DND-41 (cell line): ENCODE measurements around the gene MYO1C.
"Not testable (repeated sequence)": the region's sequence is repeated elsewhere in the genome, so short reads cannot be mapped to it uniquely, and the experiment has no call there.

Experiments used
- ATAC-seq: fragments of 200-7000 bp; cut with Tn5 transposase; 3 replicates; pipeline ENCODE4 v1.9.1; 2021; ENCODE audit warnings: low read depth; ENCODE audit not compliant: insufficient read depth
- DNase-seq: peaks from one replicate; pipeline ENCODE4 v3.0.0-alpha.2; 2020
- H2AFZ ChIP-seq: 2 replicates; pipeline ENCODE4 v1.6.0; 2012; ENCODE audit warnings: low read depth, low read length
- H3K27ac ChIP-seq: 2 replicates; pipeline ENCODE4 v1.5.1; 2012; ENCODE audit warnings: low read length, inconsistent platforms
- H3K27me3 ChIP-seq: fragments of 200-600 bp; sonication (generic); 2 replicates; pipeline ENCODE4 v1.6.0; 2012; ENCODE audit warnings: low read length, mild to moderate bottlenecking, inconsistent platforms; ENCODE audit not compliant: insufficient read depth, poor library complexity
- H3K36me3 ChIP-seq: 2 replicates; pipeline ENCODE4 v1.5.1; 2012; ENCODE audit warnings: low read length, inconsistent platforms; ENCODE audit not compliant: insufficient read depth
- H3K4me1 ChIP-seq: 2 replicates; pipeline ENCODE4 v1.5.1; 2012; ENCODE audit warnings: mild to moderate bottlenecking, low read length; ENCODE audit not compliant: insufficient read depth
- H3K4me2 ChIP-seq: 2 replicates; pipeline ENCODE4 v1.6.0; 2012; ENCODE audit warnings: mild to moderate bottlenecking, moderate library complexity, low read length, inconsistent platforms; ENCODE audit not compliant: insufficient read depth
- H3K4me3 ChIP-seq, 2 experiments: fragments of 200-600 bp in 1 of 2; shearing (Covaris generic) in 1 of 2; 2 replicates each; pipeline ENCODE4 v1.5.1; 2012 to 2016; ENCODE audit warnings: inconsistent platforms in 2 of 2, low read length in 2 of 2, mild to moderate bottlenecking in 2 of 2, low read depth in 1 of 2, moderate library complexity in 1 of 2
- H3K79me2 ChIP-seq: 2 replicates; pipeline ENCODE4 v1.6.0; 2012; ENCODE audit warnings: low read length, inconsistent platforms; ENCODE audit not compliant: insufficient read depth
- H3K9ac ChIP-seq: 2 replicates; pipeline ENCODE4 v1.6.0; 2012; ENCODE audit warnings: low read depth, mild to moderate bottlenecking, inconsistent platforms, low read length, moderate library complexity
- H3K9me3 ChIP-seq: 2 replicates; pipeline ENCODE4 v1.5.1; 2012; ENCODE audit warnings: low read length, moderate library complexity, mild to moderate bottlenecking, inconsistent platforms; ENCODE audit not compliant: insufficient read depth, severe bottlenecking
- H4K20me1 ChIP-seq: 2 replicates; pipeline ENCODE4 v1.6.0; 2012; ENCODE audit warnings: low read length; ENCODE audit not compliant: insufficient read depth
- CTCF ChIP-seq: IDR thresholded peaks from 2 replicates; pipeline ENCODE4 v1.5.1; 2012; ENCODE audit warnings: borderline replicate concordance, low read length, moderate library complexity, mild to moderate bottlenecking; ENCODE audit not compliant: poor library complexity, severe bottlenecking; ENCODE audit errors: extremely low read depth
- EZH2 ChIP-seq: IDR thresholded peaks from 3 replicates; pipeline ENCODE4 v1.6.1; 2012; ENCODE audit warnings: borderline replicate concordance, low read depth, mild to moderate bottlenecking, moderate library complexity, low read length, inconsistent platforms; ENCODE audit not compliant: severe bottlenecking

Gene MYO1C

GRCh38 chr17:1455797-1456599 lies 36.5 kb downstream of the MYO1C start, which contains the start of gene CRK:
CRK (minus strand) TSS chr17:1456232; CDS start chr17:1456117, 115 bp downstream.
- H2AFZ ChIP-seq = peak within 1 kb of the TSS; percentile 99
- H3K4me1 ChIP-seq = peaks cover 36% of the 10 kb centered on the region
- DNase-seq = peak; percentile 97
- peak within 1 kb of the TSS; percentile 94 for H3K4me2 ChIP-seq
- peaks cover 31% of the 10 kb centered on the region for H4K20me1 ChIP-seq
- H3K9ac ChIP-seq = peak within 1 kb of the TSS; percentile 96
- peaks cover 55% of the 10 kb centered on the region for H3K79me2 ChIP-seq
- peak within 1 kb of the TSS; percentile 82 for H3K27ac ChIP-seq
- H3K4me3 ChIP-seq = peak within 1 kb of the TSS; percentile 89 to 90
- H3K27me3 ChIP-seq = no peaks in the 10 kb centered on the region
- no peaks in the 10 kb centered on the region for H3K9me3 ChIP-seq
- TF ChIP-seq CTCF (peak; percentile 24), EZH2 (no peak)
- peaks cover 18% of the 10 kb centered on the region for H3K36me3 ChIP-seq
- ATAC-seq = peak; percentile 91

- peak; percentile 49 for TF ChIP-seq CTCF
- no peak for TF ChIP-seq EZH2
- Histone ChIP-seq H3K79me2 (peaks cover 61% of the 10 kb centered on the region), H3K36me3 (peaks cover 18% of the 10 kb centered on the region), H3K4me3 (peak overlapping the region; percentile 89 to 90), H3K9me3 (no peaks in the 10 kb centered on the region), H3K4me1 (peaks cover 36% of the 10 kb centered on the region), H2AFZ (peak overlapping the region; percentile 91), H3K27me3 (no peaks in the 10 kb centered on the region), H4K20me1 (peaks cover 31% of the 10 kb centered on the region), H3K27ac (peak overlapping the region; percentile 82), H3K4me2 (peak overlapping the region; percentile 81), H3K9ac (peak overlapping the region; percentile 96)
- ATAC-seq (peak; percentile 18), DNase-seq (peak; percentile 41)
Observed at GRCh38 chr17:1455291-1455796, 37.1 kb downstream of the MYO1C start.

GRCh38 chr17:1454541-1454940 lies 37.9 kb downstream of the MYO1C start:
- Histone ChIP-seq H4K20me1 (peaks cover 34% of the 10 kb centered on the region), H3K36me3 (peaks cover 19% of the 10 kb centered on the region), H3K4me3 (peak overlapping the region; percentile 89 to 90; a peak in 3 of 4 replicates), H3K9me3 (no peaks in the 10 kb centered on the region), H3K9ac (peak overlapping the region; percentile 96), H3K4me2 (peak overlapping the region; percentile 81), H3K27me3 (no peaks in the 10 kb centered on the region), H2AFZ (no peak overlapping the region), H3K4me1 (peaks cover 36% of the 10 kb centered on the region), H3K79me2 (peaks cover 69% of the 10 kb centered on the region), H3K27ac (peak overlapping the region; percentile 82)
- no peak for ATAC-seq
- no peak for DNase-seq
- no peak for TF ChIP-seq EZH2
- no peak for TF ChIP-seq CTCF

- H3K4me1 ChIP-seq = peaks cover 36% of the 10 kb centered on the region
- peaks cover 42% of the 10 kb centered on the region for H4K20me1 ChIP-seq
Observed at GRCh38 chr17:1453694-1454093, 38.8 kb downstream of the MYO1C start.

More at GRCh38 chr17:1453694-1454093, 38.8 kb downstream of the MYO1C start:
- ATAC-seq, H3K27me3 ChIP-seq, H3K9me3 ChIP-seq, H3K27ac ChIP-seq, H3K9ac ChIP-seq, DNase-seq, H3K4me3 ChIP-seq, H2AFZ ChIP-seq: not testable (repeated sequence)
- H3K79me2 ChIP-seq = peaks cover 78% of the 10 kb centered on the region
- peak overlapping the region; percentile 81; the same call in 1 of the 2 replicates for H3K4me2 ChIP-seq
- peaks cover 26% of the 10 kb centered on the region for H3K36me3 ChIP-seq
